Stimulated activated CD8-positive, alpha-beta memory T cell treated with anti-CD3 and anti-CD28 coated beads, Interleukin-15, amount 100 ng/mL, for 1 hour (primary cell): Measurements from ENCODE around the gene ECHS1.

Source experiments
- DNase-seq: peaks from one replicate; pipeline ENCODE4 v3.0.0-alpha.2; 2020; ENCODE audit warnings: low read depth

The ECHS1 gene

DNA sequence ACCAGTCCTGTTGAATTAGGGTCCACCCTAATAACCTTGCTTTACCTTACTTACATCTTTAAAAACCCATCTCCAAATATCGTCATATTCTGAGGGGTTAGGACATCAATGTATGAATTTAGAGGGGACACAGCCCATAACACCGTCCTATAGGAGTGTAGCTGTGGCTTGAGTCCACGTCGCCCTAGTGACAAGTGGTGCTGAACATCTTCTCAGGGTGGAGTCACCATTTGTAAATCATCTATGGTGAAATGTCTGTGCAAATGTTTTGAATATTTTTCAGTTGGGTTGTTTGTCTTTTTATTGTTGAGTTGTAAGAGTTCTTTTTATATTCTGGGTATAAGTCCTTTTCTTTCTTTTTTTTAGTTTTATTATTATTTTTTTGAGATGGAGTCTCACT lies 31.2 kb downstream of the ECHS1 start:
- DNase-seq: no peak

DNA sequence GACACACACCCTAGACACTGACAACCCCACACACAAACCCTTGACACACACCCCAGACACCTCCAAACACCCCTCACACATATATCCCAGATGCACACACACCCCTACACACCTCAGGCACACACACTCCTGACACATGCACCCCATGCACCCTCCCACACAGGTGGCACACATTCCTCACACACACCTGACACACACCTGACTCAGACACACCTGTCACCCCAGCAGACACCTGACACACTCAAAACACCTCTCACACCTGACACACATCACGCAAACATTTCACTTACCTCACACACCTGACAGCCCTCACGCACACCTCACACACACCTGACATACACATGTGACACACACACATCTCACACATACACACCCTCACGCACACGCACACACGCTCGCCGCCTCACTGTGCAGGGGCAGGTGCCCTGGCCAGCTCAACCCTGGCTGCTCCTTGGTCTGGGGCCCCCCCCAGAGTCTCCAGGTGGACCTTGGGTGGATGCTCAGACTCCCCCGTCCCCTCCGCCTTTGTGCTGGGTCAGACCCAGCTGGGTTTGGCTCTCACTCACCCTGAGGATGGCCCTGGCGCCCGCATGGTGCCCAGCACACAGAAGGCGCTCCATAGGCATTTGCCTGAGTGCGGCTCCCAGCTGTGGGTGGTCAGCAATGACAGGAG lies 33.3 kb downstream of the ECHS1 start:
- DNase-seq: no peak

DNA sequence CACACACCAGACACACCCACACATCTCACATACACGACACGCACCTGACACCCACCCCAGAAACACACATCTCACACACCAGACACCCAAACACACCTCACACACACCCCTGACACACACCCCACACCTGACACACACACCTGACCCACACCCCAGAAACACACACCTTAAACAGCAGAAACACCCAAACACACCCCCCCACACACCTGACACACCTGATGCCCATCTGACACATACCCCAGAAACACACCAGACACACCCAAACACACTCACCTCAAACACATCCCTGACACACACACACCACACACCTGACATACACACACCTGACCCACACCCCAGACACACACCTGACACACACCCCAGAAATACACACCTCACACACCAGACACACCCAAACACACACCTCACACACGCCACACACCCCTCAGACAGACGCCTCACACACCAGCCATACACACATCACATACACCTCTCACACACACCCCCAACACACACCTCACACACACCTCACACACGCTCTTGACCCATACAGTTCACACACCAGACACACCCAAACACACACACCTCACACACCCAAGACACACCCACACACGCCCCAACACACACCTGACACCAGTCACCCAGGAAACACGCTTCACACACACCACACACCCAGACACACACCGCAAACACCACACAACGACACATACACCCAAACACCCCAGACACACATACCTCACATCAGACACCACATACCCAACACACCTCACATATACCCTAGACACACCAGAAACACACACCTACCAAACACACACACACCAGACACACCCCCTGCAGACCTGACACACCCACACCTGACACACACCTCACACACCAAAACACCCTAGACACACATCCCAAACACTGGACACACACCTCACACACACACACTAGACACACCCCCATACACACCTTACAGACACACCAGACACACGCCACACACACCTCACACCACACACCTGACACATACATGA lies 34.8 kb downstream of the ECHS1 start:
- DNase-seq: no peak

DNA sequence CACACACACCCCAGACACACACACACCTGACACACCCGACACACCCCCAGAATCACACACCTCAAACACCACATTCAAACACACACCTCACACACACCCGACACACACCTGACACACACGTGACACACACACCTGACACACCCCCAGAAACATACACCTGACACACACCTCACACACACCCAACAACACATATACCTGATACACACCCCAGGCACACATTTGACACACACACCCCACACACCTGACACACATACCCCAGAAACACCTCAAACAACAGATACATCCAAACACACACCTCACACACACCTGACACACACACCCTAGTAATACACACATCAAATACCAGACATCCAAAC lies 35.8 kb downstream of the ECHS1 start:
- DNase-seq: no peak

DNA sequence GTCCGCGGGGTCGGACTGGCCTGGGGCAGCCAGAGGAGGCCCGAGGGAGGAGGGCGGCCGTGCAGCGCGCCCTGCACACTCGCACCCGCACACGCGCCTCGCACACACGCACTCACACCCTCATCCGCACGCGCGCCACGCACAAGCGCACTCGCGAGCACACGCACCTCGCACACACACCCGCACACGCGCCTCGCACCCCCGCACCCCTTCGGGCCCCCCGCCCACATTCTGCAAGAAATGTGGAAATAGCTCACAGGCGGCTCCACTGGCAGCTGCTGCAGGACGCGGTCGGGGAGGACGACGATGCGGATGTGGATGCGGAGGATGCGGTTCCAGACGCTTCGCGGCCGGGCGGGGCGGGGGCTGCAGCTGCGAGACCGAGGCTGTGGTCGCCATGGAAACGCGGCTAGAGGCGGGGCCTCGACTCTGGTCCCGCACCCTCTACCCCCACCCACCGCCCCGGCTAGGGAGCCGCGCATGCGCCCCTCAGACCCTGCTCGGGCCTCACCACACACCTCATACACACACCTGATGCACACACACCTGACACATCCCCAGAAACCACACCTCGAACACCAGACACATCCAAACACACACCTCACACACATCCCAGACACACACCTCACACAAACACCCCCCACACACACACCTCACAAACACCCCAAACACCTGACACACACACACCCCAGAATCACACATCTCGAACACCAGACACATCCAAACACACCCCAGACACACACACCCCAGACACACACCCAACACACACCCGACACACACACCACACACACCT lies 36.4 kb downstream of the ECHS1 start, which contains the start of gene CALY:
CALY (minus strand) TSS at position 320 of the 793 bp plus-strand sequence. CDS start 7,907 bp downstream, outside the sequence.
- DNase-seq: peak; percentile 48

DNA sequence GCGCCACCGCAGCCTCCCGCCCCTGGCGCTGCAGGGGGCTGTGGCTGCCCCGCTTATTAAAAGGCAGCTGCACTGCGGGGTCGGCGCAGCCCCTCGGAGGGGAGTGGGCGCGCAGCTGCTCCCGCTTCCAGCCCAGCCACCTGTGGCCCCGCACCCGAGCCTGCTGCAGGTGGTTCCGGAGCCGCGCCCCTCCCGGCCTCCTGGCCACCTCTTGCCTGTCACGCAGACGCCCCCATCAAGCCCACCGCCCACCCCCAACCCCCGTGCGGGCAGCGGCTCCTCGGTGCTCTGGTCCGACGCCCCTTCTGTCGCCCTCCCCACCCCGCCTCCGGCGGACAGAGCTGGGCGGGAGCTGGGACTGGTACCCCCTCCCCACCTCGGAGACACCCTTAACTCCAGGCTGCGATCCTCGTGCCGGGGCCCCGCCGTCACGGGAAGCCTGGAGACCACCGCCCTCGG lies 37.0 kb downstream of the ECHS1 start:
- no peak for DNase-seq

DNA sequence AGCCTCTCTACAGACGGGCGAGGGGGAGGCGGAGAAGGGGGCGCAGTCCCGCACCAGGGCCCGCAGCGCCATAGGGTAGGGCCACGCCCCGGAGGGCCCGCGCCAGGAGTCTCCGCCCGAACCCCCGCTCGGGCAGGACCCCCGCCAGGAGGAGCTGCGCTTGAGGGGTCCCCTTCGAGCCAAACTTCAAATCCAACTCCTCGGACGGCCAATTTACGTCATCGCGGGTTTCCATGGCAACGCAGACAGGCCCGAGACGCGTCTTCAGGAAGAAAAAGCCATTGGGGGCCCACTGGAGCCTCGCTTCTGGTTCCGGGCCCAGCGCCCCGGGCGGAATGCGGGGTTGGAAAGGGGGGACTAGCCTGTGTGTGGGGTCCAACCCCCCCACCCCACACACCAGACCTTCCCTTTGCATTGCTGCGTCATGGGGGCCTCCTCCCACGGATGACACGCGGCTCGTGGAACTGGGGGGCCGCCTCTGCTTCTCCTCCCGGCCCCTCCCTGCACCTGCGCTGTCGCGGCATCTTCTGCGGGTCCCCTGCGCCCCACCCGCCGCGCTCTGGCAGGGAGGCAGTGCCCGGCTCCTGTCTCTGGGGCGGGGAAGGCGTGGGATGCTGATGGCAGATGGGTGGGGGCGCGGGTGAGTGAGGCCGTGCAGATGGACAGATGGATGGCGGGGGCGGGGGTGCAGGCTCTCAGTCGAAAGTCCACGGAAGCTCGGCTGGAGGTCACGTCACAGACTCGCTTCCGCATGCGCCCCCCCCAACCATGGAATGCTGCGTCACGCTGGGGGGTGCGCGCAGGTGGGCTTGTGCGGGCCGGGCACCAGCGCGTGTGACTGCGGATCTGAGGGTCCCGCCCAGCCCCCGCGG lies 37.7 kb downstream of the ECHS1 start:
- DNase-seq: peak; percentile 71

DNA sequence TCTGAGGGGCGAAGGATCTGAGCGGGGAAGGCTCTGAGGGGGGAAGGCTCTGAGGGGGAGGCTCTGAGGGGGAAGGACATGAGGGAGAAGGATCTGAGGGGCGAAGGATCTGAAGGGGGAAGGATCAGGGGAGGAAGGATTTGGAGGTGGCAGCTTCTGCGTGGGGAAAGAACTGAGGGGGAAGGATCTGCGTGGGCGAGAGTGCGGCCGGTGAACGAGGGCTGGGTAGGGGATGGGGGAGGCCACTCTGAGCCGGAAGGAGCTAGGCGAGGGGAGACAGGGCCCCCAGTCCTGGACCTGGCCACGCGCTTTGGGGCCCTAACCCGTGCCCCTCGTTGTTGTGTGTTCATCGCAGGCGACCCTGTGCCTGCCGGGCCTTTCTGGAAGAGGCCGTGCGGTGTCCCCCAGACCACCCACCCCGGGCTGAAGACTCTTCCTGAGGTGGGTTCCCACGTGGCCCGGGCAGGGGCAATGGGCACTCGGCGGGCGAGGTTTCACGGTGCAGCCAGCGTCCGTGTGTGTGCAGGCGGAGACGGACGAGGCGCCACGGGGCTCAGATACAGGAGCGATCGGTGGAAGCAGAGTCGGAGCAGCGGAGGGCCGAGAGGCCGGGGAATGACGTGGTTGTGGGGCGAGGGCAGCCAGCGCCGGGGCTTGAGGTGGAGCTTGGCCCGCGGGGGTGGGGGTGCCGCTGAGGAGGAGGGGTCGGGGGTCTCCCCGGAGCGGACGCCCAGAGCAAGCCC lies 38.5 kb downstream of the ECHS1 start:
- DNase-seq: no peak

DNA sequence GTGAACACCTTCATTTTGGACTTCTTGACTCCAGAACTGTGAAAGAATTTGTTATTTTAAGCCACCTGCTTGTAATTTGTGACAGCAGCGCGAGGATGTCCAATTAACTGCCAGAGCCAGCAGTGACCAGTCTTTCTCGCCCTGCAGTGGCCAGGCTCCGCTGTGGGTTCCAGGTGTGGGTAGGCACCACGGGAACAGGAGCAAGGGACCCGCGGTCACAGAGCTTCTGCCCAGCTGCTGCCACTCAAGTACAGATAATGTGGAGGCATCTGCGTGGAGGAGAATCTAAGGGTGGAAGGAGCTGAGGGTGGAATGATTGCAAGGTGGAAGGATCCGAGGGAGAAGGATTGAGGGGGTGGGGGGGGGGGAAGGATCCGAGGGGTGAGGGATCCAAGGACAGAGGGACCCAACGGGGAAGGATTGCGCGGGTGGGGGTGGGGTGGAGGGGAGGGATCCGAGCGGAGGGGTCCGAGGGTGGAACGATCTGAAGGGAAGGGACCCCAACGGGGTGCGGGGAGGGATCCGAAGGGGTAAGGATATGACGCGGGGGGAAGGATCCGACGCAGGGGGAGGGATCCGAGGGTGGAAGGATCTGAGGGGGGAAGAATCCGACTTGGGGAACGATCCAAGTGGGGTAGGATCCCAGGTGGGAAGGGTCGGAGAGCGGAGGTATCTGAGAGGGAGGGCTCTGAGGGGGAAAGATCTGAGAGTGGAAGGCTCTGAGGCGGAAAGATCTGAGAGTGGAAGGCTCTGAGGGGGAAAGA lies 40.0 kb downstream of the ECHS1 start:
- no peak for DNase-seq

DNA sequence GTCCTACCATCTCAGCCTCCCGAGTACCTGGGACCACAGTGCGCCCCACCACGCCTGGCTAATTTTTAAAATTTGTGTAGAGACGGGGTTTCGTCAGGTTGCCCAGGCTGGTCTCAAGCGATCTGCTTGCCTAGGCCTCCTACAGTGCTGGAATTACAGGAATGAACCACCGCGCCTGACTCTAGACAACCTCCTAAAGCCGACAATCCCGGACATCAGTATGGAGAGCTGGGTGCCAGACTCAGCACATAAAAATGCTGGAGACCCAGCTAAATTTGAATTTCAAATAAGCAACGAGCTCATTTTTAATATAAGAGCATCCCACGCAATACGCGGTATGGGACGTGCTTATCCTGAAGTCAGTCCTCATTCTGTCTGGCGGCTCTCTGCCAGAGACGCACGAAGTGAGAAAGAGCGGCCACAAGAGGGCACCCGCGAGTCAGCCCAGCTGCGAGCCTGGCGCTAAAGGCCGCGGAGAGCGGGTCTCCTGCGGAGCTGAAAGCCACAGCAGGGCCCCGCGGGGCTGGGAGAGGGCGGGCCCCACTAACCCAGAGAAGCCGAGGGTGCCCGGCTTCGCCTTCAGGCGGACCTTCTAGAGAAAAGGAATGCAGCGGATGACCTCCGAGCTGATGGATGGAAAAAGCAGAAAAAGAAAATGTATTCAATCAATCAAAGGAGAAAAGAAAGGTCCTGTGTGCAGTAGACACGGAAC lies 43.5 kb downstream of the ECHS1 start:
- DNase-seq: peak; percentile 79

DNA sequence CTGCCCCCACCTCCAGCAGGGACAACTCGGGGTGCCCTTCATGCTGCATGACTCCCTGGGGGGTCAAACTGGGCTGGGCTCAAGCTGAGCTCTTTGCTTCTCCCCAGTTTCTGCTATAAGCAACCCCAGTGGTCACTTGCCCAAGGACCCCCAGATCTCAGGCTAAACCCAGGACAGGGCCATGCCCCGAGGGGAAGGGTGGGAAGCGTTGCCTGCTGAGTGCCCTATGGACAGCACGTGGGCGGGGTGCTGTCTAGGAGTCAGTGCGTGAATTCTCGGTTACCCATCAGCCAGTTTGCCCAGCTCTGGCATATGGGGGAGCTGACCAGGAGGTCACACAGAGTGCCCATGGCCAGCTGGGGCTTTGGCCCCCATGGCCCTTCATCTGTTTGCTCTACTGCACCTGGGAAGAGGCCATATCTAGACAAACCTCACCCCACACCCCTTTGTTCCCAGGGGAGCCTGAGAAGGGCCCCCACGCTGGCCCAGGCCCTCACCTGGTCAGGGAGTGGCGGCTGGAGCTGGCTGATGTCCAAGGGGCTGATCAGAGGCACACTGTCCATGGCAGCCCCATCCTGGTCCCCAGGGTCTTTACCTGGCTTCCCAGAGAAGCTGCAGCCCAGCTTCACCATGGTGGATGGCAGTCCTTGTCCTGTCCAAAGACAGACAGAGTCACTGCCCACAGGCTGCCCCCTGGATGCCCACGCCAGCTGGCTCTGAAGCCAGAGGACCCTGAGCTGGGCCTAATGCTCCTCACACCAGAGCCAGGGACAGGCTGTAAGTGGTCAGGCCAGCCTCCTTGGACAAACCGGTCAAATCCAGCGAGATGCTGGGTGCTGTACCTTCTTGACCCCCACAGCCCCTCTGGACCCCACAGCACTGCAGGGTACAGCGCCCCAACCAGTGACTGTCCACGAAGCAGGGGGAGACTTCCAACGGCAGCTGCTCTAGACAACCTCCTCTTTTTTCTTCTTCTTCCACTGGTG lies 44.5 kb downstream of the ECHS1 start:
- DNase-seq: no peak

DNA sequence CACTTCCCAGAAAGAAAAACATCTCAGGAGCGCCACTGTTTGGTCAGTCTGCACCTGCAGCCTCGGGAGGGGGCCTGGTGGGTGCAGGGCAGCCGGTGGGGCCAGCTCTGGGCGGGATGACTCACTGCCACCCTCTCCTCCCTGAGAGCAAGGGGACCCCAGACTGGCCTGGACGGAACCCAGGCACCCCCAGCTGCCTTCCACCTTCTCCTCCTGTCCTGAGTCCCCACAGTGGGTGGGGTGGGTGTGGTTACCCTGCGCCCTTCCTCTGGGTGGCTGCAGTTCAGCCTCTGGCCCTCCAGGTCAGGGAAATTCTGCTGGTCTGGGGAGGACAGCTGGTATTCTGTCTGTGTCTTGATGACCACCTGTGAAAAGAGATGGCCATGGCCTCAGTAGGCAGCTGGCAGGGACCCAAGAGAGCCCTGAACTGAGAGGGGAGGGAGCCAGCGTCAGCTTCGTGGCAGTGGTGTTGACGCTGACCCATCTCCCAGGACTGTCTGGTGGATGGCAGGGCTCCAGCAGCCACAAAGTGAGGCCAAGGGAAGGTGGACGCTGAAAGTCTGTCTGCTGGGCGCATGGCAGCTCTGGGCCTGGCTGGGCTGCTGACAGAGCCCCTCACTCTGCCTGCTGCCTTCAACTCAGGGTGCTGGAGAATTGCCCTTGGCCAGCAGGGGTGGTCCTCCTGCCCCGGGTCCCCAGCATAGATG lies 45.4 kb downstream of the ECHS1 start:
- DNase-seq: no peak

DNA sequence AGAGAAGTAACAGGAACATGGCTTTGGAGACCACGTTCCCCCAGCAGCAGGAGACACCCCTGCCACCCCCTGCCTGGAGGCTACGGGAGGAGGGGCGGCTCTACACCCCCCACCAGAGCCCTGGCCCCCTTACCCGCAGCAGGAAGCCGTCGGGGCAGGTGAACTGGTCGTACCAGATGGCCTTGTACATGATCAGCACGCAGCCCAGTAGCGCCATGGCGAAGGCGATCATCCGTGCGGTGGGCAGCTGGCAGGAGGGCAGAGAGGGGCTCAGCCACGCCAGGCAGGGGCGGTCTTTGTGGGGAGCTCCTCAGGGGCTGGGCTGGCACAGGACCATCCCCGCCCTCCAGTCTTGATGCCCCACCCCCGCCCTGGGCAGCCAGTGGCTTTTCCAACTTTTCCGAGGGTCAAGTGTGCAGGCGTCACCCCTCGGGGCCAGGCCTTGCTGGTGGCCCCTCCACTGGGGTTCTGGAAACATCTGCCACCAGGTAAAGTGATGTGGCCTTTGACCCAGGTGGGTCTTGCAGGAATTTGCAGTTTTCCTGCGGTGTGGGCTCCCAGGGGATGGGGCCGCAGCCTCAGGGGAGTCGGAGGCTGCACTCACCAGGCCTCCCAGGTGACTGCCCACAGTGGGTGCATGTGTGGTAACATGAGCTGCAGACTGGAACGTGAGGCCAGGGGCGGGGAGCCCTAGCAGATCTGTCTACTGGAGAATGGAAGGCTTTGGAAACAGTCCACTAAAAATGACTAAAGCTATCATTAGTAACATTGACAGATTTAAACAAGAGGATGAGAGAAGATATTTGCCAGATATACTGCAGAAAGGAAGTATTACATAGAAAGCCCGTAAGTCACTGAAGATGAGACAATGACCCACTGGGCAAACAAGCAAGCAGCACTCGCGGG lies 46.2 kb downstream of the ECHS1 start:
- DNase-seq: no peak

DNA sequence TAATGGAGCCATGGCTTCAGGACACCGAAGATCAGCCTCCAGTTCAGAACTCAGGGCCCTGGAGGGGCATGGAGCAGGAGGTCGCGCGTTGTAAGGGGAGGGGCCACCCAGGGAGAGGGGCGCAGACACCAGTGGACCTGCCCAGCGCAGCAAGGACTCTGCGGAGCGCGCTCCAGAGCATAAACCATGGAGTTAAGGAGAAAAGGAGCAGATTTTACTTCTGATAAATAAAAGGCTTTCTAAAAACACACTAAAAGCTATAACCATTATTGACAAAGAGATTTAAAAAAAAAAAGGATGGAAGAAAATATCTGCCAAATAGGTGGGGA lies 47.0 kb downstream of the ECHS1 start:
- no peak for DNase-seq

DNA sequence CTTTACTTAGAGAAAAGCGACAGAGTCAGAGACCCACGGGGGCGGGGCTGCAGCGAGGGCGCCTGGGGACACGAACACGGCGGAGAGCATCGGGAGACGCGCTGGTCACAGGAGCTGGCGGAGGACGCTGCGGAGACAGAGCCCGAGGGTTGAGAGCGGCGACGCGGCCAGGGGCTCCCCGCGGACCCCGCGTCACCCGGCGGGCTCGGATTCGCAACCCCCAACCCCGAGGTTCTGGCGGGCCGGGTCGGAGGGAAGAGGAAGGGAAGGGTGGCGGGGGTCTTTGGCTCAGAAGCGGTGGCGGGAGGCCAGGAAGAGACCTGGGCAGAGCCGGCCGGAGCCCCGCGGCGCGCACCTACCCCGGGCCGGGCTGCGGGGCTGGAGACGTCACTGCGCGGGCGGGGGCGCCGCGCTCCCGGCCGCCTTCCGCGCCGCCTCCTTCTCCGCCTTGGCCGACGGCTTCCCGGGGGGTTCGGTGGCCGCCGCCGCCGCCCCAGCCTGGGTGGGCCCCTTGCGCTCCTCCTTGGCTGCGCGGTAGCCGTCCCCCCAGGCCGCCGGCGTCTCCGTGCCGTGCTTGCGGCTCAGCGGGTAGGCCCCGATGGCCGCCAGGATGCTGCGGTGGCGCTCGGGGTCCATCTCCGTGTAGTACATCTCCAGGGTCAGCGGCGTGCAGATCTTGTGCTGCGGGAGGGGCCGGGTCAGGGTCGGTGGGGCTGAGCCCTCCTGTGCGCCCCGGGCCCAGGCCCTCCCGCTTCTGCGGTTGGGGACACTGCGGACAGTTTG lies 47.5 kb downstream of the ECHS1 start:
- DNase-seq: no peak

DNA sequence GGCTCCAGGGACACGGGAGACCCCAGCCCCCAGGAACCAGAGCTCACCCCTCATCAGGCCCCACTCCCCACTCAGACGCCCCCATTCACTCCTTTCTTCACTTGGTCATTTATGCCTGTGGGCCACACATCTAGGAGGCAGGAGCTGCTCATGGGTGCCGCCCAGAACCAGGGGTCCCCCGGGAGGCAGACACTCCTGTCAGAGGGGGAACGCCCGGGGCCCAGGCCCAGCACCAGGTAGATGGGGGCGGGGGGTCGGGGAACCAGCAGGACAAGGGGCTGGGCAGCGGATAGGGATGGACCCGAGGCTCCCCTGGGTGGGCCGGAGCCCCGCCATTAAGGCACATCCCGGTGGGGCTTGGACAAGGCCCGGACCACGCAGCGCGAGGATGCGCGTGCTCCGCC lies 48.3 kb downstream of the ECHS1 start:
- DNase-seq: no peak
